ENCODE data around the gene LARP1.

DNA sequence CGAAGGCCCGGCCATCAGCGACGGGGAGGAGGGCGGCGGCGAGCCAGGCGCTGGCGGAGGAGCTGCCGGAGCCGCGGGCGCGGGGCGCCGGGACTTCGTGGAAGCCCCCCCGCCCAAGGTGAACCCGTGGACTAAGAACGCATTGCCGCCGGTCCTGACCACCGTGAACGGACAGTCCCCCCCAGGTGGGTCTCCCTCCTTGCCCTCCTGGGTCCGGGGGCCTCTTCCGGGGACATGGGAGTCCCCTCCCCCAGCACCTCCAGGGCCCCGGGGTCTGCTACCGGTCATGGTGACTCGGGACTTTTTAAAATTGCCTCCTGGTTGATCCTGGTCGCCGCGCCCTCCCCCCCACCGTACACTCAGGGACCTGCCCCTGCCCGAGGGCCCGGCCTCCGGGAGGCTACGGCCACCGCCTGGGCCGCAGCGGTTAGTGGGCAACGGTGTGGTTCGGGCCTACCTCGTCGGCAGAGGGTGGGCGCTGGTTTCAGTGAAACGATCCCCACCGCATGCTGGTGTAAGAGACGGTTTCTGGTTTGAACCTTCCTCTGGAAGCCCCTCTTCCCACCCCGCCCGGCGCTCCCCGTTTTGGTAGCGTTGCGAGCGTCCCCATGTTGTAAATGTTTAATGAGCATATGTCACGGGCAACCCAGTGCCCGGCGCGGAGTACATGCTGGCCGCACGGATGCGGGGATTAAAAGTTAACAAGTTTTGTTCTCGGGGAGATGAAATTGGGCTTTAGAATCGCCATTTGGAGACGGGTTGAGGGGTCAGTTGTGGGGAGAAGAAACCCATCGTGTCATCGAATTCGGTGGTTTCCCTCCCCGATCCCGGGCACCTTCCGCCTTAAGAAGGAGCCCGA, 1.1 kb downstream of the LARP1 start:
- TF ChIP-seq, protein P1, sequence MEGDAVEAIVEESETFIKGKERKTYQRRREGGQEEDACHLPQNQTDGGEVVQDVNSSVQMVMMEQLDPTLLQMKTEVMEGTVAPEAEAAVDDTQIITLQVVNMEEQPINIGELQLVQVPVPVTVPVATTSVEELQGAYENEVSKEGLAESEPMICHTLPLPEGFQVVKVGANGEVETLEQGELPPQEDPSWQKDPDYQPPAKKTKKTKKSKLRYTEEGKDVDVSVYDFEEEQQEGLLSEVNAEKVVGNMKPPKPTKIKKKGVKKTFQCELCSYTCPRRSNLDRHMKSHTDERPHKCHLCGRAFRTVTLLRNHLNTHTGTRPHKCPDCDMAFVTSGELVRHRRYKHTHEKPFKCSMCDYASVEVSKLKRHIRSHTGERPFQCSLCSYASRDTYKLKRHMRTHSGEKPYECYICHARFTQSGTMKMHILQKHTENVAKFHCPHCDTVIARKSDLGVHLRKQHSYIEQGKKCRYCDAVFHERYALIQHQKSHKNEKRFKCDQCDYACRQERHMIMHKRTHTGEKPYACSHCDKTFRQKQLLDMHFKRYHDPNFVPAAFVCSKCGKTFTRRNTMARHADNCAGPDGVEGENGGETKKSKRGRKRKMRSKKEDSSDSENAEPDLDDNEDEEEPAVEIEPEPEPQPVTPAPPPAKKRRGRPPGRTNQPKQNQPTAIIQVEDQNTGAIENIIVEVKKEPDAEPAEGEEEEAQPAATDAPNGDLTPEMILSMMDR (IDR thresholded peaks at IDR 0.05), result no peak
- no peak for TF ChIP-seq EZH2 (IDR thresholded peaks at IDR 0.05; ENCODE audit: borderline replicate concordance, insufficient read depth, low read depth, low read length, poor library complexity, severe bottlenecking)
